ENCODE results near the gene EPAS1. TPM values are rescaled to one million over a fixed set of nuclear protein-coding genes. Genes with fewer than 3 reads are reported as not detected.

EPAS1 gene
- total and polyA plus RNA-seq, 2 of the 8 experiments (the other 6 are each of a cell fraction or from before 2014, with no cell fraction given), result 2.0 to 4.9 TPM

GRCh38 chr2:46273919-46274318, 23.3 kb upstream of the EPAS1 start (continued):
- no peak for TF ChIP-seq EZH2 (IDR thresholded peaks at IDR 0.05; ENCODE audit: low read depth, low read length, severe bottlenecking)
- TF ChIP-seq POLR2A (IDR thresholded peaks at IDR 0.05; ENCODE audit: control extremely low read depth in 1 of 2, low read depth in 2 of 2, low read length in 2 of 2), result no peak
- no peak for TF ChIP-seq SUZ12 (IDR thresholded peaks at IDR 0.05; ENCODE audit: low read length)
- no peak for TF ChIP-seq HDAC6 (IDR thresholded peaks at IDR 0.05; ENCODE audit: low read depth, low read length)
- no peak for TF ChIP-seq RBBP5 (IDR thresholded peaks at IDR 0.05; ENCODE audit: borderline replicate concordance, low read depth, low read length)
- TF ChIP-seq KDM5A (IDR thresholded peaks at IDR 0.05; ENCODE audit: low read length), result no peak
- no peak for TF ChIP-seq GTF2F1 (IDR thresholded peaks at IDR 0.05; ENCODE audit: borderline replicate concordance, low read depth, low read length)
- no peak for TF ChIP-seq SP2 (IDR thresholded peaks at IDR 0.05; ENCODE audit: low read length)
